ACC112 (cell line): Measurements from ENCODE around the gene SHLD1.
"Not testable (repeated sequence)": the region's sequence is repeated elsewhere in the genome, so short reads cannot be mapped to it uniquely, and the experiment has no call there.

Experiments used
- H2AFZ ChIP-seq: fragments of 200-600 bp; sonication (generic); one replicate; pipeline ENCODE4 v1.6.0; 2017; ENCODE audit warnings: antibody characterized with exemption, low read length; ENCODE audit not compliant: unreplicated experiment
- H3K27ac ChIP-seq: fragments of 200-600 bp; sonication (generic); 2 replicates; pipeline ENCODE4 v1.5.1; 2014; ENCODE audit warnings: low read depth, mild to moderate bottlenecking, antibody characterized with exemption, low read length, moderate library complexity
- H3K27me3 ChIP-seq: fragments of 200-600 bp; sonication (generic); 2 replicates; pipeline ENCODE4 v1.6.1; 2014; ENCODE audit warnings: mild to moderate bottlenecking, antibody characterized with exemption, low read length, moderate library complexity, mixed read lengths; ENCODE audit not compliant: insufficient read depth
- H3K36me3 ChIP-seq: fragments of 200-600 bp; sonication (generic); 2 replicates; pipeline ENCODE4 v1.6.1; 2016; ENCODE audit warnings: mild to moderate bottlenecking, antibody characterized with exemption, low read length, moderate library complexity, mixed read lengths; ENCODE audit not compliant: insufficient read depth
- H3K4me1 ChIP-seq: fragments of 200-600 bp; sonication (generic); one replicate; pipeline ENCODE4 v1.6.1; 2016; ENCODE audit warnings: low read length, mixed read lengths; ENCODE audit not compliant: insufficient read depth, unreplicated experiment, control insufficient read depth
- H3K4me3 ChIP-seq: fragments of 200-600 bp; sonication (generic); 2 replicates; pipeline ENCODE4 v1.5.1; 2014; ENCODE audit warnings: mild to moderate bottlenecking, low read depth, low read length
- H3K79me2 ChIP-seq: fragments of 200-600 bp; sonication (generic); one replicate; pipeline ENCODE4 v1.6.0; 2016; ENCODE audit warnings: low read length; ENCODE audit not compliant: control insufficient read depth, unreplicated experiment, insufficient read depth

Gene SHLD1

DNA sequence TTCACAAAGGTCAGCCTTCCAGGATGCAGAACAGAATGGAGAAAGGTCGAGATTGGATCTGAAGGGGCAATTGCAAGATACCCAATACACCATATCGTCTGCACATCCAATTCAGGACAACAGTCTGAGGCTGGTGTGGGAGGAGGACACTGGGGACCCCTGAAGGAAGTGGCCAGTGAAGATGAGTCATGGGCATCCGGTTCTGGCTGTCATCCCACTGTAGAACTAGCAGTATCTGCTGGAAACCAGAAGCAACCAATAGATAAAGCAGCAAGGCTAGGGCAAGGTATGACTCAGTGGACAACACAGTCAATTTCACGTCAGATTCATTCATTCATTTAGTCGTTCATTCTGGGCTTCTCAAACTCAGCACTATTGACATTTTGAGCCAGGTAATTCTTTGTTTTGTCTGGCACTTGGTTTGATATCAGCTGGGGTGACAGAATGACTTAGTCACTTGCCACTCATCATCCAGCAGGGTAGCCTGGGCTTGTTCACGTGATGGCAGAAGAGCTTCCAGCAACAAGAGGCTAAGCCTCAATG, 30.3 kb upstream of the SHLD1 start:
- Histone ChIP-seq H3K27me3 (no peaks in the 10 kb centered on the region), H3K4me1 (peaks cover 35% of the 10 kb centered on the region), H3K79me2 (no peaks in the 10 kb centered on the region), H3K4me3 (peak overlapping the region; percentile 37; the same call in 1 of the 2 replicates), H3K36me3 (no peaks in the 10 kb centered on the region), H3K27ac (peak overlapping the region; percentile 51), H2AFZ (no peak overlapping the region)

DNA sequence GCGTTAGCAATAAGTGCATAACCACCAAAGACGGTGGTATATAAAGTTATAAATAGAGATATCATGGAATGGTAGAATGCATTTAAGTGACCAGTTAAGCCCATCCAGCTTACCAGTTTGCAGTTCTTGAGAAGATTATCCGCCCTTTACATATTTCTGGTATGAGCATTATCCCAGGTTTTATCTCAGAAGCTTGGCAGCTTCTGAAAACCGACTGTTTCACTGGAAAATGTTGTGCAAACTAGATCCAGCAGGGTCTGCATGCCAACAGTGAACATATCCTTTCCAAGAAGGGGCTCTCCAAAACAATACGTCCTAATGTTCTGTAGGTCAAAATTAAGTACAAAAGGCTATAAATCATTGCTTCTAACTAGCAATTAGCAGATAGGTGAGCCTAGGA, 29.5 kb upstream of the SHLD1 start:
- Histone ChIP-seq H3K27me3 (no peaks in the 10 kb centered on the region), H2AFZ (no peak overlapping the region), H3K4me1 (peaks cover 40% of the 10 kb centered on the region), H3K36me3 (no peaks in the 10 kb centered on the region), H3K4me3 (peak overlapping the region; percentile 24; the same call in 1 of the 2 replicates), H3K27ac (no peak overlapping the region), H3K79me2 (no peaks in the 10 kb centered on the region)

DNA sequence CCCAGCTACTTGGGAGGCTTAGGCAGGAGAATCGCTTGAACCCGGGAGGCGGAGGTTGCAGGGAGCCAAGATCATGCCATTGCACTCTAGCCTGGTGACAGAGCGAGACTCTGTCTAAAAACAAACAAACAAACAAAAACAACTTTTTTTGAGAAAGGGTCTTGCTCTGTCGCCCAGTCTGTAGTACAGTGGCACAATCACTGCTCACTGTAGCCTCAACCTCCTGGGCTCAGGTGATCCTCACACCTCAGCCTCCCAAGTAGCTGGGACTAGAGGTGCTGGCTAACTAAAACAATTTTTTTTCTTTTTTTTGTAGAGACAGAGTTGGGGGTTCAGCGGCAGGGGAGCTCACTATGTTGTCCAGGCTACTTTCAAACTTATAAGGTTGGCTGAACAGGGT, 28.8 kb upstream of the SHLD1 start:
- H3K27ac ChIP-seq, H3K36me3 ChIP-seq, H3K79me2 ChIP-seq, H3K27me3 ChIP-seq, H3K4me3 ChIP-seq, H2AFZ ChIP-seq: not testable (repeated sequence)
- peaks cover 40% of the 10 kb centered on the region for H3K4me1 ChIP-seq

DNA sequence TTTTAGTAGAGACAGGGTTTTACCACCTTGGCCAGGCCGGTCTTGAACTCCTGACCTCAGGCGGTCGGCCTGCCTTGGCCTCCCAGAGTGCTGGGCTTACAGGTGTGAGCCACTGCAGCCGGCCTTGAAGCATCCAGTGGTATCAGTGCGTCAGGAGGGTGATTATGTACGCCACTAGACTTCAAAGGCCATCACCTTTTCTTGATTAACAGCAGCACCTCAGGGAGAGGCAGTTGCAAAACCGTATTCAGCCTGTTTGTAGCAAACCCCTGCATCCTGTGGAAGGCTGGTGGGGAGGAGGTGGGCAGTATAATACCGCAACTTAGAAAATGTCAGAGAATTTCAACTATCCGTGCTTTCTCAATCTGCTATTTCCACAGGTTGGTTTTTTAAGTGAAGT, 27.3 kb upstream of the SHLD1 start:
- Histone ChIP-seq H3K27ac (no peak overlapping the region), H3K4me3 (no peak overlapping the region), H3K79me2 (no peaks in the 10 kb centered on the region), H3K36me3 (no peaks in the 10 kb centered on the region), H3K27me3 (no peaks in the 10 kb centered on the region), H3K4me1 (peaks cover 40% of the 10 kb centered on the region), H2AFZ (no peak overlapping the region)

DNA sequence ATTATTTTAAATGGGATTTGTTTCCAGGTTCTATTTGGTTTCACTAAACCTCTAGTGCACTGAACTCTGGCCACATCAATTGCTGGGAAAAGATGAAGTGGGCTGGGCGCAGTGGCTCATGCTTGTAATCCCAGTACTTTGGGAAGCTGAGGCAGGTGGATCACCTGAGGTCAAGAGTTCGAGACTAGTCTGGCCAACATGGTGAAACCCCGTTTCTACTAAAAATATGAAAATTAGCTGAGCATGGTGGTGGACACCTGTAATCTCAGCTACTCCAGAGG, 25.1 kb upstream of the SHLD1 start:
- not testable (repeated sequence) for H3K27me3 ChIP-seq
- peak overlapping the region; percentile 80 for H3K27ac ChIP-seq

DNA sequence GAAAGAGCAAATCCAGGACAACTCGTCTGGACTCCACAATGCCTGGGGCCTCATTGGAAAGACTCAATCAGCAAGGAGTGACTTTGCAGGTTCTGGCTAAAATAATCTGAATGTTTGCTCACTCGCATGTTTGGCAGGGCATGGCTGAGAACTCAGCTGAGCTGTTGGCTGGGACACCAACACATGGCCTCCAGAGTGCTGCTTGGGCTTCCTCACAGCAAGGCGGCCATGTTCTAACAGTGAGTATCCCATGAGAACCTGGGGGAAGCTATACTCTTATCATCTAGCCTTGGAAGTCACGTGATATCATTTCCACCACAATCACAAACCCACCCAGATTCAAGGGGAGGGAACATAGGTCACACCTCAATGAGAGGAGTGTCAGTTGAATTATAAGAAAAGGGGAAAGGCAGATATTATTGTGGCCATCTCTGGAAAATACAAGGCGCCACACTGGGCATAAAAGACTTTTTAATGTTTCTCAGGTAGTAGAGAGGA, 23.1 kb upstream of the SHLD1 start:
- peaks cover 30% of the 10 kb centered on the region for H3K4me1 ChIP-seq
- no peaks in the 10 kb centered on the region for H3K36me3 ChIP-seq
- H3K27ac ChIP-seq: no peak overlapping the region
- H3K4me3 ChIP-seq: no peak overlapping the region
- H3K79me2 ChIP-seq: no peaks in the 10 kb centered on the region
- H3K27me3 ChIP-seq: no peaks in the 10 kb centered on the region
- no peak overlapping the region for H2AFZ ChIP-seq

More for the DNA sequence above, 25.1 kb upstream of the SHLD1 start:
- H3K79me2 ChIP-seq, H2AFZ ChIP-seq, H3K36me3 ChIP-seq, H3K4me3 ChIP-seq: not testable (repeated sequence)
- peaks cover 38% of the 10 kb centered on the region for H3K4me1 ChIP-seq

DNA sequence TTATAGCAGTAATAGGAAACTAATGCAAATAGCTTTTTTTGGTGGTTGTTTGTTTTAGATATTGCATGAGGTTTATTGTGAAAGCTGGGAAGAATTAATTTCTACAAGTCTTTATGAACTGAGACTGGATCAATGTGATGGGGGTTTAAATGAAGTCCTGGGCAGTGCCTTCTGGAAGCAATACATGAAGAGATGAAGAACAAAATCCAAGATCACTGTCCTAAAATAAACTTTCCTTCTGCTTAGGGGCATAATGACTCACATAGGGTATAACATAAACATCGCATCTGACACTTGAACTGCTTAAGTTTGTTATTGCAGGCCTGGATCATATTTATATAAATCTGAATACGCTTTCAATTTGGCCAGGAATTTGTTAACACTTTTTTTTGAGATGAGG, 20.9 kb upstream of the SHLD1 start:
- Histone ChIP-seq H2AFZ (no peak overlapping the region), H3K27me3 (no peaks in the 10 kb centered on the region), H3K4me3 (no peak overlapping the region)

DNA sequence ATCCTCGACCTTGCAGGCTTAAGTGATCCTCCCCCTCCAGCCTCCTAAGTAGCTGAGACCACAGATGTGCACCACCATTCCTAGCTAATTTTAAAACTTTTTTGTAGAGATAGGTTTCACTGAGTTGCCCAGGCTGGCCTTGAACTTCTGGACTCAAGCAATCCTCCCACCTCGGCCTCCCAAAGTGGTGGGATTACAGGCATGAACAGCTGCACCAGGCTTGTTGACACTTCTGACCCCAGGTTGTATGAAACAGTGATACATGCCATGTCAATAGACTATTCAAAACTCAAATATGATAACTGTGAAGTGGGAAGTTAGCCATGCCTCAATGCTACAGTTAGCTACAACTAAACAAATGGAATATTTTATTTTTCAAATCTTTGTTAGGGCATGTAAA, 20.1 kb upstream of the SHLD1 start:
- Histone ChIP-seq H3K27ac (no peak overlapping the region), H3K79me2 (no peaks in the 10 kb centered on the region)

More for the DNA sequence above, 20.9 kb upstream of the SHLD1 start:
- no peaks in the 10 kb centered on the region for H3K36me3 ChIP-seq
- H3K79me2 ChIP-seq: no peaks in the 10 kb centered on the region
- peak overlapping the region; percentile 21 for H3K27ac ChIP-seq
- H3K4me1 ChIP-seq: peaks cover 29% of the 10 kb centered on the region

DNA sequence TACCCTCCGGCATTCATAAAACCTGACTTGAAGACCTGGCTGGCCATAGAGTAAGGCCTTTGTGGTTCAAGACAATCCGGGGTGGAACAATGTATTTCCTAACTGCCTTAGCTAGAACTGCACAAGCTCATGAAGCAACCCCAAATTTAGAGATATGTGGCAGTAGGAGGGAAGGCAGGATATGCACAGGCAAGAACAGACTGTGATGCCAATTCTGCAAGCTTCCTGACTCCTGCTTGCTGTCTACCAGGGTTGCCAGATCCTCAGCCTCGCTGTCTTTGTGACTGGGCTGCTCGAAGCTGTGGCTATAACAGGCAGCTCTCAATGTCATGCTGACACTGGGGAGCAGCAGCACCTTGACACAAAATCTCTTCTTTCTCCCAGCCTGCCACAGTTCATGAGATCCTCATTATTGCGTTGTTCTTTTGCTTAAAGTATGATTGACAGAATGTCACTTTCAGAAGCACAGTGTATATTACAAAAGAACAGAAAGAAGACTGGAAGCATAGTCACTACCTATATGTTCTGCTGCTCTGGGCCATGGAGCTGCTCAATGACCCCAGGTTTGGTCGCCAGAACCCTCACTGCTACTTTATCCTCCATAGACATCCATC, 18.3 kb upstream of the SHLD1 start:
- H2AFZ ChIP-seq: no peak overlapping the region
- peaks cover 24% of the 10 kb centered on the region for H3K4me1 ChIP-seq
- H3K36me3 ChIP-seq: no peaks in the 10 kb centered on the region
- no peaks in the 10 kb centered on the region for H3K79me2 ChIP-seq
- no peak overlapping the region for H3K27ac ChIP-seq
- no peak overlapping the region for H3K4me3 ChIP-seq
- H3K27me3 ChIP-seq: no peaks in the 10 kb centered on the region

More for the DNA sequence above, 20.1 kb upstream of the SHLD1 start:
- Histone ChIP-seq H3K4me1 (peaks cover 26% of the 10 kb centered on the region), H3K27me3 (no peaks in the 10 kb centered on the region), H2AFZ (no peak overlapping the region), H3K36me3 (no peaks in the 10 kb centered on the region), H3K4me3 (no peak overlapping the region)

DNA sequence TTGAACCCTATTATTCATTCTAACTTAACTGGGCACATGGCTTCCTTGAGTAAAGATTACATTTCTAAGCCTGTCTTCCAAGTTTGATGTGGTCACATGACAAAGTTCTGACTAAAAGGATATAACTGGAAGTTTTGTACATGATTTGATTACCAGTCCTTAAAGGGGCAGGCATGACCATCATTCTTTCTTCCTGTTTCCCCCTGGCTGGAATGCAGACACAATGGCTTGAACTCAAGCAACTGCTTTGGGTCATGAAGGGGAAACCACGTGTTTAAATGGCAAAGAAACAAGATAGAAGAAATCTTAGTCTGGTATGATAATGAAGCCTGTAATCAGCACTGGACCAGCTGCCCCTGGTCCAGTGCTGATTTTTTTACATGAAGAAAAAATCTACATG, 15.6 kb upstream of the SHLD1 start:
- no peaks in the 10 kb centered on the region for H3K27me3 ChIP-seq
- no peaks in the 10 kb centered on the region for H3K36me3 ChIP-seq
- H3K4me1 ChIP-seq: peaks cover 30% of the 10 kb centered on the region
- no peak overlapping the region for H3K4me3 ChIP-seq
- no peak overlapping the region for H3K27ac ChIP-seq
- H2AFZ ChIP-seq: peak overlapping the region; percentile 36
- no peaks in the 10 kb centered on the region for H3K79me2 ChIP-seq

DNA sequence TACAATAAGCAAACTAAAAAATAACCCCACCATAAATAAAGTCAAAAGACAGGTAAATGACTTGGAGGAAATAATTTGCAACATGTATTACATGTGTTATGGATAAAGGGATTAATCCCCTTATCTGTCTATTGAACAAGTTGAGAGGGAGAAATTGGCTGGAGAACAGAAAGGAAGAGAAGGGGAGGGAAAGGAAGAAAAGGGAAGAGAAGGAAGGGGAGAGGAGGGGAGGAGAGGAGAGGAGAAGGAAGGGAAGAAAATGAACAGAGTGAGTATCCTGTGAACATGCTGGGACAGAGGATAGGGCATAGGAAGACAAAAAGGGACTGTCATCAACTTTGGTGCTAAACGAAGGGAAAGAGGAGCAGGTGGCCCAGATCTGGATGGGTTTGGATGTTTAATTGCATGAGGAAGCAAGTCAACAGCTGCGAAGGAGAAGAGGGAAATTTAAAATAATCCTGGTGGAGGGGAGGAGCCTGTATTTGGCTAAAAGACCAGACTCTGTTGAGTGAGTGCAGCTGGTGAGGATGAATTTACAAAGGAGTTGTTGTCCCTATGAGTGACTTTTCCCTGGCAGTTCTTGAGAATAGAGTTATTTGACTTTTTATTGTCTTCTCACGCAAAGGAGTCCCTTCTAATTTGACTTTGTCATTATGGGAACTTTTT, 14.2 kb upstream of the SHLD1 start:
- H3K4me3 ChIP-seq: no peak overlapping the region
- H3K27ac ChIP-seq: no peak overlapping the region
- no peaks in the 10 kb centered on the region for H3K79me2 ChIP-seq
- no peaks in the 10 kb centered on the region for H3K27me3 ChIP-seq
- H3K4me1 ChIP-seq: peaks cover 23% of the 10 kb centered on the region
- no peaks in the 10 kb centered on the region for H3K36me3 ChIP-seq
- no peak overlapping the region for H2AFZ ChIP-seq
